ENCODE results near the gene KRTAP1-1.

KRTAP1-1 gene

GRCh38 chr17:40997361-40997760, 43.9 kb downstream of the KRTAP1-1 start:
- CTCF ChIA-PET: interaction anchor here (1.1 to 1.3 kb wide), 2 partner anchors 9 to 10 kb away, joined by 3 read pairs; no protein-coding TSS in a partner anchor
- TF ChIP-seq, protein P1, sequence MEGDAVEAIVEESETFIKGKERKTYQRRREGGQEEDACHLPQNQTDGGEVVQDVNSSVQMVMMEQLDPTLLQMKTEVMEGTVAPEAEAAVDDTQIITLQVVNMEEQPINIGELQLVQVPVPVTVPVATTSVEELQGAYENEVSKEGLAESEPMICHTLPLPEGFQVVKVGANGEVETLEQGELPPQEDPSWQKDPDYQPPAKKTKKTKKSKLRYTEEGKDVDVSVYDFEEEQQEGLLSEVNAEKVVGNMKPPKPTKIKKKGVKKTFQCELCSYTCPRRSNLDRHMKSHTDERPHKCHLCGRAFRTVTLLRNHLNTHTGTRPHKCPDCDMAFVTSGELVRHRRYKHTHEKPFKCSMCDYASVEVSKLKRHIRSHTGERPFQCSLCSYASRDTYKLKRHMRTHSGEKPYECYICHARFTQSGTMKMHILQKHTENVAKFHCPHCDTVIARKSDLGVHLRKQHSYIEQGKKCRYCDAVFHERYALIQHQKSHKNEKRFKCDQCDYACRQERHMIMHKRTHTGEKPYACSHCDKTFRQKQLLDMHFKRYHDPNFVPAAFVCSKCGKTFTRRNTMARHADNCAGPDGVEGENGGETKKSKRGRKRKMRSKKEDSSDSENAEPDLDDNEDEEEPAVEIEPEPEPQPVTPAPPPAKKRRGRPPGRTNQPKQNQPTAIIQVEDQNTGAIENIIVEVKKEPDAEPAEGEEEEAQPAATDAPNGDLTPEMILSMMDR (IDR thresholded peaks at IDR 0.05; ENCODE audit: control extremely low read depth, extremely low read depth, low read depth, missing control alignments): no peak
- POLR2A ChIA-PET: no interaction called here
- no peak for DNase-seq (ENCODE audit: extremely low spot score)

DNA sequence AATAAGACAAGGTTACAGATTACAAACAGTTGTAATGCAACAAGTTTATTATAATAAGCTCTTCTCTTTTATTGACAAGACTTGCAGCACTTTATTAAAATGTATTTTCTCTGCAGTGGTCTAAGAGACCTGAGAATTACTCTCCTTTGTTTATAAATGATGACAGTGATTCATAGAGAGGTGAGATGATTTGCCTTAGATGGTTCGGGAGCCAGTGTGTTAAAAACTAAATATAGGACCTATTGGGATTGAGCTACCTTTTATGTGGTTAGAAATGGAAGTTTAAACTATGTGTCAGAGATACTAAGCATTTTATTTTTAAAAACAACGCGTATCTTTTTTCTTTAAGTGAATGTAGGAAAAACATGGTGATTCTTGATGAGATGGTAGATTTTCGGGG, 44.4 kb downstream of the KRTAP1-1 start:
- ChIA-PET POLR2A (no interaction called here), CTCF (interaction anchor here (1.1 kb wide), 1 partner anchor 10 kb away, joined by 3 read pairs; no protein-coding TSS in a partner anchor)
- DNase-seq (ENCODE audit: extremely low spot score): no peak
- TF ChIP-seq, protein P1 (IDR thresholded peaks at IDR 0.05; ENCODE audit: control extremely low read depth, extremely low read depth, low read depth, missing control alignments): no peak

- POLR2A ChIA-PET: no interaction called here
- TF ChIP-seq, protein P1 (IDR thresholded peaks at IDR 0.05; ENCODE audit: control extremely low read depth, extremely low read depth, low read depth, missing control alignments): no peak
- CTCF ChIA-PET: interaction anchor here (1.2 kb wide), 1 partner anchor 11 kb away, joined by 4 read pairs; no protein-coding TSS in a partner anchor
- DNase-seq (ENCODE audit: extremely low spot score): no peak
These were observed 46.1 kb downstream of the KRTAP1-1 start for GRCh38 chr17:40995116-40995515.

- ChIA-PET CTCF (no interaction called here), POLR2A (no interaction called here)
- no peak for DNase-seq (ENCODE audit: extremely low spot score)
- TF ChIP-seq, protein P1 (IDR thresholded peaks at IDR 0.05; ENCODE audit: control extremely low read depth, extremely low read depth, low read depth, missing control alignments): no peak
These were observed 47.4 kb downstream of the KRTAP1-1 start, which contains the start of gene KRTAP3-3 for GRCh38 chr17:40993839-40994238. Gene KRTAP3-3 (minus strand): TSS chr17:40994164. CDS start chr17:40994097, 67 bp downstream.

GRCh38 chr17:40993084-40993483, 48.2 kb downstream of the KRTAP1-1 start:
- DNase-seq (ENCODE audit: extremely low spot score): no peak
- POLR2A ChIA-PET: no interaction called here
- TF ChIP-seq, protein P1 (IDR thresholded peaks at IDR 0.05; ENCODE audit: control extremely low read depth, extremely low read depth, low read depth, missing control alignments): no peak
- CTCF ChIA-PET: no interaction called here

GRCh38 chr17:40992666-40993065, 48.6 kb downstream of the KRTAP1-1 start:
- TF ChIP-seq, protein P1 (IDR thresholded peaks at IDR 0.05; ENCODE audit: control extremely low read depth, extremely low read depth, low read depth, missing control alignments): no peak
- ChIA-PET CTCF (interaction anchor here (0.7 kb wide), 1 partner anchor 68 kb away, joined by 3 read pairs; no protein-coding TSS in a partner anchor), POLR2A (no interaction called here)
- DNase-seq (ENCODE audit: extremely low spot score): no peak

Measured in GM10248 (cell line).